Activated T-helper 17 cell treated with anti-CD3 and anti-CD28 coated beads, Interleukin-2, amount 50 U/mL, for 72 hours (primary cell): ENCODE data around the gene KIRREL1. TPM values are rescaled to one million over a fixed set of nuclear protein-coding genes. Genes with fewer than 3 reads are reported as not detected.

Source experiments
- ATAC-seq: fragments of 150-1000 bp; cut with Tn5 transposase; replicated peaks from 2 replicates; pipeline ENCODE4 v1.10.0; 2021; ENCODE audit warnings: mild to moderate bottlenecking, moderate library complexity
- H3K27ac Mint-ChIP-seq: one replicate; pipeline ENCODE4 v1.8.0; 2022; ENCODE audit warnings: mixed read lengths
- H3K27me3 Mint-ChIP-seq: one replicate; pipeline ENCODE4 v1.8.0; 2022; ENCODE audit warnings: mixed read lengths
- H3K36me3 Mint-ChIP-seq: one replicate; pipeline ENCODE4 v1.8.0; 2022; ENCODE audit warnings: low read depth, mild to moderate bottlenecking, mixed read lengths
- H3K4me1 Mint-ChIP-seq: one replicate; pipeline ENCODE4 v1.8.0; 2022; ENCODE audit warnings: mixed read lengths
- H3K4me3 Mint-ChIP-seq: one replicate; pipeline ENCODE4 v1.8.0; 2022; ENCODE audit warnings: mild to moderate bottlenecking, mixed read lengths
- H3K9me3 Mint-ChIP-seq: one replicate; pipeline ENCODE4 v1.8.0; 2022; ENCODE audit warnings: mixed read lengths
- total RNA-seq, 2 donors: library from RNA; stranded (reverse); gene quantifications; one replicate each; pipeline ENCODE4 v1.2.3, GENCODE V29; 2022

KIRREL1 gene
- total RNA-seq, 2 donors from 2014 or later = 0.08 TPM; not detected in 1

GRCh38 chr1:158046715-158047510 lies 53.5 kb downstream of the KIRREL1 start:
- no peak overlapping the region for H3K27ac Mint-ChIP-seq
- ATAC-seq = no peak
- H3K4me1 Mint-ChIP-seq = no peaks in the 10 kb centered on the region
- H3K36me3 Mint-ChIP-seq = no peaks in the 10 kb centered on the region
- peaks cover 23% of the 10 kb centered on the region for H3K27me3 Mint-ChIP-seq
- no peak overlapping the region for H3K4me3 Mint-ChIP-seq
- no peaks in the 10 kb centered on the region for H3K9me3 Mint-ChIP-seq

- H3K27ac Mint-ChIP-seq = no peak overlapping the region
- H3K4me1 Mint-ChIP-seq = no peaks in the 10 kb centered on the region
- H3K27me3 Mint-ChIP-seq = peaks cover 31% of the 10 kb centered on the region
- ATAC-seq = no peak
- no peak overlapping the region for H3K4me3 Mint-ChIP-seq
- H3K9me3 Mint-ChIP-seq = no peaks in the 10 kb centered on the region
- H3K36me3 Mint-ChIP-seq = no peaks in the 10 kb centered on the region
These were observed 55.1 kb downstream of the KIRREL1 start for GRCh38 chr1:158048371-158049067.

DNA sequence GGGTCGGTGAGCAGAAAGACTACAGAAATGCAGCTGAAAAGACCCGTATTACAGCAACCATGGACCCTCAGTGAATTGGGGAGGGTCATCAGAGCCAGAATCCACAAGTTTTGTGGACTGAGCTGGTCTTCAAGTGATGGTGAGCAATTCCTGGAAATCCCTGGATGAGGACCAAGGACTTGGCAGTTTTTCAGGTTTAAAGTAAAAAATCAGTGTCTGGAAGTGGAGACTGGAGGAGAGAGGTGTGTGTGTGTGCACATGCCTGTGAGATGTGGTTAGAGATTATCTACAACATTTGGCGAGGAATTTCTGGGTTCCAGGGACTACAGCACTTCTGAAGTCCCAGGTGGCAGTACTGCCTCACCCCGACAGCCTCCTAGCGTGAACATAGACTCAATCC lies 56.4 kb downstream of the KIRREL1 start:
- no peak overlapping the region for H3K27ac Mint-ChIP-seq
- no peaks in the 10 kb centered on the region for H3K9me3 Mint-ChIP-seq
- no peak for ATAC-seq

GRCh38 chr1:158053276-158053675 lies 59.8 kb downstream of the KIRREL1 start:
- H3K27ac Mint-ChIP-seq = no peak overlapping the region
- peaks cover 30% of the 10 kb centered on the region for H3K27me3 Mint-ChIP-seq
- no peaks in the 10 kb centered on the region for H3K4me1 Mint-ChIP-seq
- H3K36me3 Mint-ChIP-seq = no peaks in the 10 kb centered on the region
- no peak for ATAC-seq
- H3K9me3 Mint-ChIP-seq = no peaks in the 10 kb centered on the region
- no peak overlapping the region for H3K4me3 Mint-ChIP-seq

More for the DNA sequence above, 56.4 kb downstream of the KIRREL1 start:
- Mint-ChIP-seq H3K27me3 (peaks cover 35% of the 10 kb centered on the region), H3K4me1 (no peaks in the 10 kb centered on the region), H3K4me3 (no peak overlapping the region), H3K36me3 (no peaks in the 10 kb centered on the region)

DNA sequence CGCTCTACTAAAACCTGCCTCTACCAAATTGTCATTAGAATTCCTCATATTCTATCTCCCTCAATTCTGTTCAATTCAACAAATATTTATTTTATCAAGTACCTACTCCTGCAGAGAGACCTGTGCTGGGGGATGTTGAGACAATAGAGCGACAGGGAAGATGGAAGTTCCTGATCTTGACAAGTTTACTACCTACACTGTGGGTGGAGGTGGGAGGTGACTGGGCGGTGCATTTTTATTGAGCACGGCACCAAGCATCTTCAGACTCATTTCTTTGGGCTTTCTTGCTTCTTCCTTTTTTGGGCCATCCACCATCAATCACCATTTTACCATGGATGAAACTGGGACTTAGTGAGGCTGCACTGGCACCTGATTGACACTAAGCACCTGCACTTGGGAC lies 61.3 kb downstream of the KIRREL1 start:
- H3K27me3 Mint-ChIP-seq = peaks cover 30% of the 10 kb centered on the region
- ATAC-seq = no peak
- no peak overlapping the region for H3K27ac Mint-ChIP-seq
- no peak overlapping the region for H3K4me3 Mint-ChIP-seq
- no peaks in the 10 kb centered on the region for H3K4me1 Mint-ChIP-seq
- no peaks in the 10 kb centered on the region for H3K36me3 Mint-ChIP-seq
- no peaks in the 10 kb centered on the region for H3K9me3 Mint-ChIP-seq

DNA sequence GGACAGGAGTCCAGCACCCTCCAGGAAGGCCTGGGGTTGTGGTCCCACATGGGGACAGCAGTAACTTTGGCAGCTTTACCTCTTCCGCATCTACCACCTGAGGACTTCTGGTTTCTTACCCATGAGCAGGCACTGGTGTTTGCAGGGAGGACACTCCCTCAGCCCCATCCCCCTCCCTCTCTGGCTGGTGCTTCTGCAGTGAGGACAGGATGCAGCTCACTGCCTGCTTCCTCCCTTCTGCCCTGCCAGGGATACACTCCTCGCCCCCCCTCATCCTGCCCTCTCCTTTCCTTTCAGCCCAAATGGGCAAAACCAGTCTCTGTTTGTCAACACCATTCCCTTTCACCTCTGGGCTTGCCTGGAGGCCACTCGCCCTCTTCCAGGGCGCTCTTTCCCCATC lies 62.4 kb downstream of the KIRREL1 start:
- no peaks in the 10 kb centered on the region for H3K9me3 Mint-ChIP-seq
- H3K27ac Mint-ChIP-seq = no peak overlapping the region
- no peaks in the 10 kb centered on the region for H3K4me1 Mint-ChIP-seq
- no peaks in the 10 kb centered on the region for H3K36me3 Mint-ChIP-seq
- no peak for ATAC-seq
- H3K27me3 Mint-ChIP-seq = peaks cover 34% of the 10 kb centered on the region
- no peak overlapping the region for H3K4me3 Mint-ChIP-seq

DNA sequence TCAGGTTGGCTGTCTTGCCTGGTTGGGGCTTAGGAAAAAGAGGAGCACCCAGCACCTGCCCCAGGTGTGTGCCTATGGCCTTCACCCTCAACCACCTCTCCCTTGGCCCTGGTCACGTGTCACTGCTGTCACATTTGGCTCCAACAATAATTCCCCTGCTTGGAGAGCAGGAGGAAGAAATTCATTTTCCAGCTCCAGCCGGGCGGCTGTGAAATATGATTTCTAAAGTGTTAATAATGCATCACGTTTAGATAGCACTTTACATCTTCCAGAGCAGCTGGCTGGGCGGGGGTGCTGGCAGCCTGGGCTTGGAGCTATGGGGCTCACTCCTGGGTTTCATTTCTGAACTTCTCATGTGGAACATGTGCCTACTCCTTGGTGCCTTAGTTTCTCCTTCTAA lies 63.1 kb downstream of the KIRREL1 start:
- ATAC-seq = no peak
- Mint-ChIP-seq H3K36me3 (no peaks in the 10 kb centered on the region), H3K4me3 (no peak overlapping the region), H3K4me1 (no peaks in the 10 kb centered on the region), H3K27me3 (peaks cover 35% of the 10 kb centered on the region), H3K9me3 (no peaks in the 10 kb centered on the region), H3K27ac (no peak overlapping the region)

GRCh38 chr1:158058237-158058985 lies 65.0 kb downstream of the KIRREL1 start:
- no peaks in the 10 kb centered on the region for H3K36me3 Mint-ChIP-seq
- peaks cover 34% of the 10 kb centered on the region for H3K27me3 Mint-ChIP-seq
- no peaks in the 10 kb centered on the region for H3K9me3 Mint-ChIP-seq
- no peak for ATAC-seq
- no peak overlapping the region for H3K27ac Mint-ChIP-seq
- no peak overlapping the region for H3K4me3 Mint-ChIP-seq
- H3K4me1 Mint-ChIP-seq = no peaks in the 10 kb centered on the region

GRCh38 chr1:158059984-158060383 lies 66.5 kb downstream of the KIRREL1 start:
- Mint-ChIP-seq H3K27ac (no peak overlapping the region), H3K4me1 (no peaks in the 10 kb centered on the region), H3K27me3 (peaks cover 29% of the 10 kb centered on the region), H3K36me3 (no peaks in the 10 kb centered on the region), H3K9me3 (no peaks in the 10 kb centered on the region), H3K4me3 (no peak overlapping the region)
- no peak for ATAC-seq

GRCh38 chr1:158062174-158062573 lies 68.7 kb downstream of the KIRREL1 start:
- no peak overlapping the region for H3K27ac Mint-ChIP-seq
- no peak for ATAC-seq
- H3K27me3 Mint-ChIP-seq = peaks cover 39% of the 10 kb centered on the region

DNA sequence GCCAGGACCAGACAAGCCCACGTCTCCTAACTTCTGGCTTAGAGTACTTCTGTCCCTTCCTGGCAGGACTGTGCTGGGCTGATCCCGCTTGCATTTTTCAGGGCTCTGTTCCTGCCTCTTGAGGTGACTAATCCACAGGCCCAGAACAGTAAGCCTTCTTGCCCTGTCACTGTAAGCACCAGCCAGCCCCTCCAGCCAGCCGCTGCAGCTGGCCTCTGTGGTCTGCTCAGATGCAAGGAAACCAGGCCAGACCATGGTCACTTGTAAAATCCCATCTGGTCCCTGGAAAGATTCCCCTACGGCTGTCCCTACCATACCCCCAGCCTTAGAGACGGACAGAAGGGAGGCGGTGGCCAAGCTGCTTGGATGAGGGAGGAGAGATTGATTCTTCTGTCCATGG lies 74.2 kb downstream of the KIRREL1 start:
- no peak overlapping the region for H3K4me3 Mint-ChIP-seq
- H3K9me3 Mint-ChIP-seq = no peaks in the 10 kb centered on the region
- no peaks in the 10 kb centered on the region for H3K36me3 Mint-ChIP-seq
- peaks cover 41% of the 10 kb centered on the region for H3K27me3 Mint-ChIP-seq
- H3K4me1 Mint-ChIP-seq = no peaks in the 10 kb centered on the region
- no peak overlapping the region for H3K27ac Mint-ChIP-seq
- ATAC-seq = no peak

More at GRCh38 chr1:158062174-158062573, 68.7 kb downstream of the KIRREL1 start:
- Mint-ChIP-seq H3K9me3 (no peaks in the 10 kb centered on the region), H3K4me3 (no peak overlapping the region), H3K4me1 (no peaks in the 10 kb centered on the region), H3K36me3 (no peaks in the 10 kb centered on the region)

DNA sequence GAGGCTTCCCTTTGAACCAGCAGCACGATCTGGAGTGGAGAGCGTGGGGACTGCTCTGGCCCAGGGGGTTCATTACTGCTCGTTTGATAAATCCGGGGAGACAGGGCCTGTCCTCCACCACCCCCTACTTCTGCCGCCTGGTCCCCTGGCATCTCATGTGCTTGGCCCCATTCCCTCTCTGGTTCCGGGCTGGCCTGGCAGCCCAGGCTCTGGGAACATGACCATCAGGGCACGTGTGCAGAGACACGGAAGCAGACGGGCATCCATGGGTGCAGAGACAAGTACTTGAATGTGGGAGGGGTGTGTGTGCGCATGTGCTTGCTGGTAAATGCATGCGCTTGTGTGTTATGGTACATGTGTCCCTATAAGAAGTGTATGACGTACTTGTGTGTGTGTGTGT lies 75.5 kb downstream of the KIRREL1 start:
- H3K4me1 Mint-ChIP-seq = no peaks in the 10 kb centered on the region
- H3K9me3 Mint-ChIP-seq = no peaks in the 10 kb centered on the region
- H3K36me3 Mint-ChIP-seq = no peaks in the 10 kb centered on the region
- H3K4me3 Mint-ChIP-seq = no peak overlapping the region
- no peak for ATAC-seq
- peaks cover 34% of the 10 kb centered on the region for H3K27me3 Mint-ChIP-seq
- H3K27ac Mint-ChIP-seq = no peak overlapping the region

- no peaks in the 10 kb centered on the region for H3K9me3 Mint-ChIP-seq
- no peak for ATAC-seq
- no peaks in the 10 kb centered on the region for H3K4me1 Mint-ChIP-seq
- no peak overlapping the region for H3K27ac Mint-ChIP-seq
- peaks cover 25% of the 10 kb centered on the region for H3K27me3 Mint-ChIP-seq
- no peaks in the 10 kb centered on the region for H3K36me3 Mint-ChIP-seq
- H3K4me3 Mint-ChIP-seq = no peak overlapping the region
These were observed 77.7 kb downstream of the KIRREL1 start for GRCh38 chr1:158071138-158071537.

GRCh38 chr1:158075078-158075477 lies 81.6 kb downstream of the KIRREL1 start:
- H3K4me1 Mint-ChIP-seq = no peaks in the 10 kb centered on the region
- H3K27ac Mint-ChIP-seq = no peak overlapping the region
- H3K9me3 Mint-ChIP-seq = no peaks in the 10 kb centered on the region

More at GRCh38 chr1:158075078-158075477, 81.6 kb downstream of the KIRREL1 start:
- H3K27me3 Mint-ChIP-seq = peaks cover 19% of the 10 kb centered on the region
- no peaks in the 10 kb centered on the region for H3K36me3 Mint-ChIP-seq
- no peak overlapping the region for H3K4me3 Mint-ChIP-seq
- ATAC-seq = no peak
